H1 (cell line): ENCODE measurements around the gene RPTOR. TPM values are rescaled to one million over a fixed set of nuclear protein-coding genes. Genes with fewer than 3 reads are reported as not detected.
"Not testable (repeated sequence)": the region's sequence is repeated elsewhere in the genome, so short reads cannot be mapped to it uniquely, and the experiment has no call there.

Experiments
- CTCF ChIA-PET: fragments of 300-600 bp; sonication (Branson Sonifier 250); formaldehyde crosslinking; loops from one replicate; lab custom pipeline; 2021; ENCODE audit not compliant: partially characterized antibody; lab: Charles Lee
- POLR2A ChIA-PET: fragments of 300-600 bp; sonication (Branson Sonifier 250); formaldehyde crosslinking; loops from one replicate; lab custom pipeline; 2021; ENCODE audit warnings: inconsistent platforms; ENCODE audit not compliant: partially characterized antibody; lab: Charles Lee
- DNase-seq, 2 experiments: peaks; one replicate each; pipeline versions ENCODE4 v3.0.0 to v3.0.0-alpha.2; 2010 to 2022; ENCODE audit warnings: low spot score in 2 of 2, low read depth in 1 of 2, mixed read lengths in 1 of 2
- FAIRE-seq: peaks from 2 replicates; lab custom pipeline; 2011; peaks lifted over from hg19 to GRCh38; lab: Jason Lieb, UNC
- H2AFZ ChIP-seq: 2 replicates; pipeline ENCODE4 v1.8.1; 2012; ENCODE audit warnings: low read length, inconsistent platforms
- H2AK5ac ChIP-seq: 2 replicates; pipeline ENCODE4 v1.6.1; 2013; ENCODE audit warnings: low read depth, low read length
- H2BK120ac ChIP-seq: replicated peaks from 2 replicates; pipeline ENCODE3; 2013; ENCODE audit warnings: low read depth, low read length, inconsistent platforms
- H2BK12ac ChIP-seq: 2 replicates; pipeline ENCODE4 v1.6.1; 2013; ENCODE audit warnings: low read depth, low read length
- H2BK15ac ChIP-seq: 2 replicates; pipeline ENCODE4 v1.6.1; 2013; ENCODE audit warnings: low read length
- H2BK20ac ChIP-seq: 2 replicates; pipeline ENCODE4 v1.6.1; 2013; ENCODE audit warnings: low read length
- H2BK5ac ChIP-seq: 2 replicates; pipeline ENCODE4 v1.6.1; 2013; ENCODE audit warnings: low read depth, low read length
- H3K14ac ChIP-seq: 2 replicates; pipeline ENCODE4 v1.6.1; 2013; ENCODE audit warnings: inconsistent platforms; ENCODE audit not compliant: insufficient read length
- H3K18ac ChIP-seq: 2 replicates; pipeline ENCODE4 v1.6.1; 2013; ENCODE audit warnings: low read length; ENCODE audit errors: extremely low read depth
- H3K23ac ChIP-seq: 2 replicates; pipeline ENCODE4 v1.6.1; 2013; ENCODE audit warnings: inconsistent platforms; ENCODE audit not compliant: insufficient read length
- H3K23me2 ChIP-seq: 2 replicates; pipeline ENCODE4 v1.6.1; 2013; ENCODE audit warnings: low read depth, low read length
- H3K27ac ChIP-seq: 2 replicates; pipeline ENCODE4 v1.6.1; 2011; ENCODE audit warnings: low read depth, low read length, inconsistent platforms
- H3K27me3 ChIP-seq, 4 experiments: replicated peaks in 1 of 4; 1 replicate in 1 of 4; 2 replicates in 3 of 4; pipeline versions ENCODE4 v1.6.1 to v1.8.1; 2011 to 2013; ENCODE audit warnings: low read length in 3 of 4, mild to moderate bottlenecking in 3 of 4, inconsistent platforms in 2 of 4, mixed read lengths in 2 of 4, moderate library complexity in 1 of 4; ENCODE audit not compliant: control insufficient read depth in 3 of 4, insufficient read depth in 3 of 4; ENCODE audit errors: extremely low read depth in 1 of 4
- H3K36me3 ChIP-seq, 4 experiments: 2 replicates each; pipeline versions ENCODE4 v1.6.1 to v1.8.1; 2011 to 2013; ENCODE audit warnings: mild to moderate bottlenecking in 4 of 4, low read length in 3 of 4, moderate library complexity in 2 of 4, control low read depth in 1 of 4, inconsistent platforms in 1 of 4; ENCODE audit not compliant: insufficient read depth in 4 of 4, control insufficient read depth in 2 of 4
- H3K4ac ChIP-seq: replicated peaks from 2 replicates; pipeline ENCODE3; 2013; ENCODE audit warnings: low read length, low read depth, mixed read lengths, inconsistent platforms; ENCODE audit not compliant: insufficient read length
- H3K4me1 ChIP-seq, 4 experiments: replicated peaks in 1 of 4; 1 replicate in 1 of 4; 2 replicates in 3 of 4; pipeline versions ENCODE4 v1.6.1 to v1.8.1; 2011 to 2013; ENCODE audit warnings: low read length in 3 of 4, inconsistent platforms in 2 of 4, mixed read lengths in 1 of 4; ENCODE audit not compliant: insufficient read depth in 4 of 4, control insufficient read depth in 3 of 4
- H3K4me2 ChIP-seq, 2 experiments: 2 replicates each; pipeline versions ENCODE4 v1.6.1 to v1.8.1; 2011 to 2013; ENCODE audit warnings: low read depth in 2 of 2, low read length in 2 of 2, control low read depth in 1 of 2, inconsistent platforms in 1 of 2, mild to moderate bottlenecking in 1 of 2; ENCODE audit not compliant: insufficient read depth in 1 of 2
- H3K4me3 ChIP-seq, 4 experiments: fragments of 200-600, 300-600 bp in 1 of 4; sonication (generic), shearing (Covaris generic), sonication (Bioruptor Twin) in 1 of 4; 2 replicates each; pipeline versions ENCODE4 v1.5.1 to v1.8.1; 2011 to 2016; ENCODE audit warnings: low read length in 4 of 4, low read depth in 3 of 4, control low read depth in 2 of 4, inconsistent platforms in 2 of 4, mild to moderate bottlenecking in 2 of 4, mixed read lengths in 1 of 4, moderate library complexity in 1 of 4; ENCODE audit not compliant: insufficient read depth in 2 of 4; ENCODE audit errors: extremely low read depth in 1 of 4
- H3K56ac ChIP-seq: replicated peaks from 2 replicates; pipeline ENCODE3; 2013; ENCODE audit warnings: low read depth, mild to moderate bottlenecking, mixed read lengths, low read length, inconsistent platforms; ENCODE audit not compliant: insufficient read length
- H3K79me1 ChIP-seq: 2 replicates; pipeline ENCODE4 v1.6.1; 2013; ENCODE audit warnings: low read depth, low read length, control low read depth
- H3K79me2 ChIP-seq, 2 experiments: 2 replicates each; pipeline versions ENCODE4 v1.6.1 to v1.8.1; 2012 to 2013; ENCODE audit warnings: low read length in 2 of 2, mild to moderate bottlenecking in 2 of 2, inconsistent platforms in 1 of 2; ENCODE audit not compliant: insufficient read depth in 2 of 2, control insufficient read depth in 1 of 2
- H3K9ac ChIP-seq, 4 experiments: replicated peaks in 1 of 4; 1 replicate in 1 of 4; 2 replicates in 3 of 4; pipeline versions ENCODE4 v1.6.1 to v1.8.1; 2011 to 2013; ENCODE audit warnings: low read depth in 3 of 4, low read length in 3 of 4, control low read depth in 2 of 4, mild to moderate bottlenecking in 2 of 4, moderate library complexity in 2 of 4, inconsistent platforms in 1 of 4; ENCODE audit errors: extremely low read depth in 1 of 4
- H3K9me3 ChIP-seq, 2 experiments: 2 replicates each; pipeline versions ENCODE4 v1.6.1 to v1.8.1; 2012 to 2013; ENCODE audit warnings: mild to moderate bottlenecking in 2 of 2, moderate library complexity in 2 of 2, control low read depth in 1 of 2, inconsistent platforms in 1 of 2, low read depth in 1 of 2, low read length in 1 of 2, mixed read lengths in 1 of 2; ENCODE audit not compliant: insufficient read depth in 2 of 2
- H4K20me1 ChIP-seq, 2 experiments: replicated peaks in 1 of 2; 2 replicates each; pipeline versions ENCODE3 to v1.8.1; 2011 to 2013; ENCODE audit warnings: inconsistent platforms in 2 of 2, low read length in 2 of 2, mild to moderate bottlenecking in 1 of 2; ENCODE audit not compliant: insufficient read depth in 2 of 2, control insufficient read depth in 1 of 2
- H4K5ac ChIP-seq: 2 replicates; pipeline ENCODE4 v1.6.1; 2013; ENCODE audit warnings: low read length, low read depth, mixed read lengths, inconsistent platforms; ENCODE audit not compliant: insufficient read length
- H4K8ac ChIP-seq: 2 replicates; pipeline ENCODE4 v1.8.0; 2013; ENCODE audit warnings: mild to moderate bottlenecking, moderate library complexity, low read length, inconsistent platforms; ENCODE audit not compliant: insufficient read depth; ENCODE audit errors: extremely low read depth
- H4K91ac ChIP-seq: replicated peaks from 2 replicates; pipeline ENCODE3; 2013; ENCODE audit warnings: low read length, mixed read lengths, inconsistent platforms; ENCODE audit not compliant: insufficient read length
- BRCA1 ChIP-seq: IDR thresholded peaks from 2 replicates; pipeline ENCODE4 v1.6.1; 2012; ENCODE audit warnings: low read depth, low read length, improper control_type of control experiment
- WGBS, 2 experiments: shearing (Covaris generic) in 1 of 2; methylation state at CpG; one replicate each; pipeline versions ENCODE4 v1.1.6 to v1.1.7; 2013 to 2015; ENCODE audit warnings: low lambda C conversion rate in 2 of 2, mixed read lengths in 2 of 2, inconsistent platforms in 1 of 2, low coverage in 1 of 2, missing lambda C conversion rate in 1 of 2; ENCODE audit not compliant: insufficient replicate concordance in 2 of 2, insufficient coverage in 1 of 2, insufficient read length in 1 of 2; ENCODE audit errors: extremely low coverage in 1 of 2, missing lambda C conversion rate in 1 of 2; 5-methylcytosine and 5-hydroxymethylcytosine counted together
- polyA plus RNA-seq, 7 experiments: library from polyadenylated mRNA; depleted of rRNA in 3 of 7; stranded (reverse) in 5 of 7; unstranded in 2 of 7; fragments of >200 nt in 5 of 7; fragments of 200-250 nt in 2 of 7; gene quantifications; 1 replicate in 5 of 7; 2 replicates in 1 of 7; 4 replicates in 1 of 7; pipeline versions ENCODE4 v1.2.1 to v1.2.3, GENCODE V29; 2011 to 2013; ENCODE audit warnings: missing spikeins in 2 of 7, mixed read lengths in 2 of 7
- total RNA-seq: library from RNA; stranded (reverse); fragmentation: NEBNext Ultra II Directional; extraction: Animal tissue kit (Norgen Biotek cat#: 25700); gene quantifications from 2 replicates; pipeline ENCODE4 v1.2.1, GENCODE V29; 2021

Gene RPTOR
- total and polyA plus RNA-seq, 2 of the 8 experiments (the other 6 are each of a cell fraction or from before 2014, with no cell fraction given) = 6.9 to 28.7 TPM

GRCh38 chr17:80743973-80744372, 199.3 kb downstream of the RPTOR start:
- H2AFZ ChIP-seq, FAIRE-seq, H3K14ac ChIP-seq, H3K4me1 ChIP-seq, H4K91ac ChIP-seq, H3K9ac ChIP-seq, H3K79me2 ChIP-seq, H4K20me1 ChIP-seq, H2BK20ac ChIP-seq, H3K4me3 ChIP-seq, H3K27me3 ChIP-seq, H3K23ac ChIP-seq, H3K36me3 ChIP-seq, H2BK120ac ChIP-seq, H3K56ac ChIP-seq, H4K5ac ChIP-seq, CTCF ChIA-PET, H2BK5ac ChIP-seq, H2AK5ac ChIP-seq, H3K27ac ChIP-seq, H2BK15ac ChIP-seq, H3K4ac ChIP-seq, H3K4me2 ChIP-seq, POLR2A ChIA-PET, H3K23me2 ChIP-seq, DNase-seq, H2BK12ac ChIP-seq, H3K79me1 ChIP-seq, H3K18ac ChIP-seq: not testable (repeated sequence)
- peak; percentile 58; the same call in 1 of the 2 replicates for TF ChIP-seq BRCA1
- Histone ChIP-seq H4K8ac (peak overlapping the region; percentile 76; the same call in 1 of the 2 replicates), H3K9me3 (peaks cover 9 to 10% of the 10 kb centered on the region in 2 experiments; a peak in 3 of 4 replicates)
- WGBS, 2 experiments = 72% methylated on average over 2 of the region's 2 CpGs; no CpG with 5 or more reads in 1 of the 2 experiments
